PFSK-1 (cell line): ENCODE measurements around the gene ASCL3.

Experiments used
- FOXP2 ChIP-seq: optimal IDR thresholded peaks from 2 replicates; pipeline ENCODE3; 2011; ENCODE audit warnings: borderline replicate concordance, control low read depth, inconsistent platforms; ENCODE audit not compliant: insufficient read depth; ENCODE audit errors: extremely low read length, extremely low read depth
- POLR2AphosphoS5 ChIP-seq: IDR thresholded peaks from 2 replicates; pipeline ENCODE4 v1.6.1; 2012; ENCODE audit warnings: low read depth, mild to moderate bottlenecking, control low read depth, low read length, moderate library complexity
- SIN3A ChIP-seq: IDR thresholded peaks from 2 replicates; pipeline ENCODE4 v1.6.1; 2012; ENCODE audit warnings: mild to moderate bottlenecking, low read length, moderate library complexity, borderline replicate concordance; ENCODE audit not compliant: insufficient read depth
- TAF1 ChIP-seq: IDR thresholded peaks from 2 replicates; pipeline ENCODE4 v1.6.1; 2012; ENCODE audit warnings: low read length, control low read depth, borderline replicate concordance; ENCODE audit not compliant: insufficient read depth
- TF ChIP-seq, protein P1 (sequence below), 2 experiments: IDR thresholded peaks; 2 replicates each; pipeline versions ENCODE4 v1.6.1 to v1.8.0; 2011 to 2012; ENCODE audit warnings: low read depth in 2 of 2, low read length in 2 of 2, control low read depth in 1 of 2, inconsistent platforms in 1 of 2, mild to moderate bottlenecking in 1 of 2, moderate library complexity in 1 of 2; ENCODE audit not compliant: insufficient read depth in 1 of 2

DNA sequence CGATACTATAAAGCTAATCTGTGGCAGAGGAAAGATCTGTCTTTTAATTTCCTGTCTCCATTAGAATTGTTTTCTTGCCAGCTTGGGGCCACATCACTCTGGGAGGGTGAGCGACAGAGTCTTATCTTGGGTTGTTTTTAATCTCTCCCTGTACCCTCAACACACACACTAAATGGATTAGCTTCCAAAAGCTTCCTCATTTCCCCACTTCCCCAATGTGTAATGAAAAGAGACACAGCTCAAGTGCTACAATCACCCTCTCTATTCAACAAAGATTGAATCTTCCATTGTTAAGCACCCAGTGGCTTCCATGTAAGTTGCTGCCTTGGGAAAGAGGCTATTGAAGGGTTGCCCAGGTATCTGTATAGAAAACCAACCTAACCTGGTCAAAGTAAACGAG, 6.1 kb upstream of the ASCL3 start:
- no peak for TF ChIP-seq POLR2AphosphoS5
- TF ChIP-seq, protein P1, sequence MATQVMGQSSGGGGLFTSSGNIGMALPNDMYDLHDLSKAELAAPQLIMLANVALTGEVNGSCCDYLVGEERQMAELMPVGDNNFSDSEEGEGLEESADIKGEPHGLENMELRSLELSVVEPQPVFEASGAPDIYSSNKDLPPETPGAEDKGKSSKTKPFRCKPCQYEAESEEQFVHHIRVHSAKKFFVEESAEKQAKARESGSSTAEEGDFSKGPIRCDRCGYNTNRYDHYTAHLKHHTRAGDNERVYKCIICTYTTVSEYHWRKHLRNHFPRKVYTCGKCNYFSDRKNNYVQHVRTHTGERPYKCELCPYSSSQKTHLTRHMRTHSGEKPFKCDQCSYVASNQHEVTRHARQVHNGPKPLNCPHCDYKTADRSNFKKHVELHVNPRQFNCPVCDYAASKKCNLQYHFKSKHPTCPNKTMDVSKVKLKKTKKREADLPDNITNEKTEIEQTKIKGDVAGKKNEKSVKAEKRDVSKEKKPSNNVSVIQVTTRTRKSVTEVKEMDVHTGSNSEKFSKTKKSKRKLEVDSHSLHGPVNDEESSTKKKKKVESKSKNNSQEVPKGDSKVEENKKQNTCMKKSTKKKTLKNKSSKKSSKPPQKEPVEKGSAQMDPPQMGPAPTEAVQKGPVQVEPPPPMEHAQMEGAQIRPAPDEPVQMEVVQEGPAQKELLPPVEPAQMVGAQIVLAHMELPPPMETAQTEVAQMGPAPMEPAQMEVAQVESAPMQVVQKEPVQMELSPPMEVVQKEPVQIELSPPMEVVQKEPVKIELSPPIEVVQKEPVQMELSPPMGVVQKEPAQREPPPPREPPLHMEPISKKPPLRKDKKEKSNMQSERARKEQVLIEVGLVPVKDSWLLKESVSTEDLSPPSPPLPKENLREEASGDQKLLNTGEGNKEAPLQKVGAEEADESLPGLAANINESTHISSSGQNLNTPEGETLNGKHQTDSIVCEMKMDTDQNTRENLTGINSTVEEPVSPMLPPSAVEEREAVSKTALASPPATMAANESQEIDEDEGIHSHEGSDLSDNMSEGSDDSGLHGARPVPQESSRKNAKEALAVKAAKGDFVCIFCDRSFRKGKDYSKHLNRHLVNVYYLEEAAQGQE (IDR thresholded peaks at IDR 0.05; ENCODE audit: insufficient read depth in 1 of 2, low read depth in 2 of 2, low read length in 2 of 2), result no peak
- no peak for TF ChIP-seq SIN3A
- no peak for TF ChIP-seq TAF1
- TF ChIP-seq FOXP2, result no peak
